Aorta (tissue), 5 donors: Measurements from ENCODE around the gene BCOR. TPM values are rescaled to one million over a fixed set of nuclear protein-coding genes. Genes with fewer than 3 reads are reported as not detected.

Experiments used
- ATAC-seq: fragments of 200-7000 bp; cut with Tn5 transposase; one replicate; pipeline ENCODE4 v1.9.1; 2022; ENCODE audit warnings: moderate library complexity; ENCODE audit not compliant: low FRiP score
- DNase-seq, 2 donors: peaks; one replicate each; pipeline ENCODE4 v3.0.0-alpha.2; 2020
- H3K27ac ChIP-seq, 2 donors: one replicate each; pipeline ENCODE4 v1.5.1; 2013; ENCODE audit warnings: low read length in 2 of 2, mild to moderate bottlenecking in 2 of 2, moderate library complexity in 2 of 2, control low read depth in 1 of 2, inconsistent platforms in 1 of 2, low read depth in 1 of 2
- H3K27me3 ChIP-seq, 2 donors: one replicate each; pipeline ENCODE4 v1.6.1; 2013; ENCODE audit warnings: control low read depth in 1 of 2, low read length in 1 of 2, mild to moderate bottlenecking in 1 of 2, moderate library complexity in 1 of 2; ENCODE audit not compliant: insufficient read depth in 2 of 2, control insufficient read depth in 1 of 2
- H3K36me3 ChIP-seq, 2 donors: one replicate each; pipeline ENCODE4 v1.6.1; 2013; ENCODE audit warnings: control low read depth in 1 of 2, low read length in 1 of 2, mild to moderate bottlenecking in 1 of 2; ENCODE audit not compliant: insufficient read depth in 2 of 2, control insufficient read depth in 1 of 2
- H3K4me1 ChIP-seq, 2 donors: one replicate each; pipeline ENCODE4 v1.6.1; 2013; ENCODE audit warnings: low read length in 2 of 2, control low read depth in 1 of 2, mild to moderate bottlenecking in 1 of 2, moderate library complexity in 1 of 2; ENCODE audit not compliant: insufficient read depth in 2 of 2, control insufficient read depth in 1 of 2
- H3K4me3 ChIP-seq, 2 donors: one replicate each; pipeline ENCODE4 v1.5.1; 2013; ENCODE audit warnings: low read length in 2 of 2, control low read depth in 1 of 2, mild to moderate bottlenecking in 1 of 2
- H3K9me3 ChIP-seq: one replicate; pipeline ENCODE4 v1.6.1; 2013; ENCODE audit warnings: mild to moderate bottlenecking, low read length; ENCODE audit not compliant: control insufficient read depth
- WGBS, 2 donors: extraction: QIAGEN DNeasy Blood & Tissue Kit; methylation state at CpG; one replicate each; pipeline ENCODE4 v1.1.7; 2013; 5-methylcytosine and 5-hydroxymethylcytosine counted together
- intact Hi-C, 2 donors: fragments of 100-400 bp; cut with DNase I; formaldehyde crosslinking; loops; one replicate each; pipeline versions ENCODE4 v1.14.2 to v1.15.0; 2022
- polyA plus RNA-seq, 2 donors: library from polyadenylated mRNA; stranded (reverse); fragments of 200-250 nt; gene quantifications; one replicate each; pipeline ENCODE4 v1.2.3, GENCODE V29; 2013
- total RNA-seq, 2 donors: library from RNA; stranded (reverse); fragmentation: NEBNext Ultra II Directional; extraction: Animal tissue kit (Norgen Biotek cat#: 25700); gene quantifications; one replicate each; pipeline ENCODE4 v1.2.1, GENCODE V29; 2021
- donor health status: healthy with polysubstance abuse.
- donor health status: Bipolar disorder and iron deficiency.
- donor health status: DM: no; HTN: no; CAD: no.
- donor health status: DM: no; HTN: no; CAD: no.
- donor health status: DM: yes; HTN: yes; CAD: no.

Gene BCOR
- total and polyA plus RNA-seq, 4 donors = 8.3 to 46.7 (median 17.4) TPM

GRCh38 chrX:40101430-40101802 is 3.7 kb upstream of the BCOR start:
- no peaks in the 10 kb centered on the region for H3K9me3 ChIP-seq
- peaks cover 0 to 2% of the 10 kb centered on the region in 2 donors for H3K27me3 ChIP-seq
- H3K4me3 ChIP-seq = no peak overlapping the region
- intact Hi-C loops = no loop called here
- H3K36me3 ChIP-seq = no peaks in the 10 kb centered on the region
- no peaks in the 10 kb centered on the region for H3K4me1 ChIP-seq
- DNase-seq (no peak), ATAC-seq (no peak)
- 57 to 93% methylated on average over 9 of the region's 9 CpGs for WGBS, 2 donors
- H3K27ac ChIP-seq = no peak overlapping the region

- Histone ChIP-seq H3K4me1 (no peaks in the 10 kb centered on the region), H3K9me3 (no peaks in the 10 kb centered on the region), H3K27ac (peak overlapping the region in 1 of 2 donors; percentile 41), H3K36me3 (no peaks in the 10 kb centered on the region), H3K4me3 (no peak overlapping the region), H3K27me3 (peaks cover 0 to 2% of the 10 kb centered on the region in 2 donors)
- ATAC-seq (no peak), DNase-seq (no peak)
- intact Hi-C loops = no loop called here
- whole genome bisulfite sequencing, 2 donors = 27 to 49% methylated on average over 31 of the region's 31 CpGs
Observed at GRCh38 chrX:40100537-40101429, 3.0 kb upstream of the BCOR start.

- intact Hi-C loops = no loop called here
- no peaks in the 10 kb centered on the region for H3K4me1 ChIP-seq
- DNase-seq (no peak), ATAC-seq (no peak)
- H3K36me3 ChIP-seq = no peaks in the 10 kb centered on the region
- H3K27me3 ChIP-seq = peaks cover 0 to 2% of the 10 kb centered on the region in 2 donors
- H3K4me3 ChIP-seq = no peak overlapping the region
- H3K9me3 ChIP-seq = no peaks in the 10 kb centered on the region
- 3 to 5% methylated on average over 21 of the region's 21 CpGs for WGBS, 2 donors
- peak overlapping the region in 1 of 2 donors; percentile 47 for H3K27ac ChIP-seq
Observed at GRCh38 chrX:40100141-40100536, 2.4 kb upstream of the BCOR start.

DNA sequence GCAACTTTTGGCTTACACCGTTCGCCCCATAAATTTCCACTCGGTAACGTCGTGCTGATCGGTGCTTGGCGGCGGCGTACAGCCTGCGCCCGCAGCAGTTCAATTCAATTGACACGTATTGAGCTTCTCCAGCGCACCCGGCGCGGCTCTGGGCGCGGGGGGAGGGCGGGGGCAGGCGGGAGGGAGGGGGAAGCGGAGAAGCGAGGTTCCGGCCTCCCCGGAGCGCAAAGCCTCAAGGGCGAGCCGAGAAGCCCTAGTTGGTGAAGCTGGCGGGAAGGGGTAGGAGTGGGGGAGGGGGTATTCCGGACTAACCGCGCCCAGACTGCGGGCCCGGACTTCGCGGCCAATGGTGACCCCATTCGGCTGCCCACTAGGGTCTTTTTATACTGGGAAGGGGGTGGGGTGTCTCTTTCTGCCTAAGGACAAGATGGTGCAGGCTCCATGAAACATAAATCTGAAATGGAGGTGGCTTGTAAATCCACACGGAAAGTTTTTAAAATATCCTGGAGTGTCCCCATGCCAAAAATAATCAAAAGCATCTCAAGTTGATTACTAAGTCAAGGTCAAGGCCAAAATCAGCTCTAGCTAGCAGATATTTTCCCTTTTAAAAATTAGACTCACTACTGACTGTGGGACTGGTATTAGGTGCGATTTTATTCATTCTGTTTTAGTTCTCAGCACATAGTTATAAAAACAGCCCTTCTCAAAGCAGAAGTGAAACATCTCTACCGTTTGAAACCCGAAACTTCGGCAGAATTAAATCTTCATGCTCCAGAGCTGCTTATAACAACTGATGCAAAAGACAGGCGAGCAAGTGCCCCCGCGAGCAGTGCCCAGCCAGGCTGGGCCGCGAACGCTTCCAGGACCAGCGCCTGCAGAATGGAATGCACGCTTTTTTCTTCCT is 1.5 kb upstream of the BCOR start:
- H3K27me3 ChIP-seq = peaks cover 0 to 2% of the 10 kb centered on the region in 2 donors
- no peaks in the 10 kb centered on the region for H3K9me3 ChIP-seq
- intact Hi-C loops = loop anchor here in 1 of 2 donors (5.0 to 10.0 kb wide), 2 partner anchors 85 to 282 kb away; no protein-coding TSS in a partner anchor
- WGBS, 2 donors = 1 to 4% methylated on average over 47 to 49 of the region's 49 CpGs
- no peaks in the 10 kb centered on the region for H3K4me1 ChIP-seq
- H3K36me3 ChIP-seq = no peaks in the 10 kb centered on the region
- peak overlapping the region in 1 of 2 donors; percentile 82 for H3K27ac ChIP-seq
- ATAC-seq (peak; percentile 28), DNase-seq (peak; percentile 70 to 84)
- peak overlapping the region; percentile 55 to 74 for H3K4me3 ChIP-seq

DNA sequence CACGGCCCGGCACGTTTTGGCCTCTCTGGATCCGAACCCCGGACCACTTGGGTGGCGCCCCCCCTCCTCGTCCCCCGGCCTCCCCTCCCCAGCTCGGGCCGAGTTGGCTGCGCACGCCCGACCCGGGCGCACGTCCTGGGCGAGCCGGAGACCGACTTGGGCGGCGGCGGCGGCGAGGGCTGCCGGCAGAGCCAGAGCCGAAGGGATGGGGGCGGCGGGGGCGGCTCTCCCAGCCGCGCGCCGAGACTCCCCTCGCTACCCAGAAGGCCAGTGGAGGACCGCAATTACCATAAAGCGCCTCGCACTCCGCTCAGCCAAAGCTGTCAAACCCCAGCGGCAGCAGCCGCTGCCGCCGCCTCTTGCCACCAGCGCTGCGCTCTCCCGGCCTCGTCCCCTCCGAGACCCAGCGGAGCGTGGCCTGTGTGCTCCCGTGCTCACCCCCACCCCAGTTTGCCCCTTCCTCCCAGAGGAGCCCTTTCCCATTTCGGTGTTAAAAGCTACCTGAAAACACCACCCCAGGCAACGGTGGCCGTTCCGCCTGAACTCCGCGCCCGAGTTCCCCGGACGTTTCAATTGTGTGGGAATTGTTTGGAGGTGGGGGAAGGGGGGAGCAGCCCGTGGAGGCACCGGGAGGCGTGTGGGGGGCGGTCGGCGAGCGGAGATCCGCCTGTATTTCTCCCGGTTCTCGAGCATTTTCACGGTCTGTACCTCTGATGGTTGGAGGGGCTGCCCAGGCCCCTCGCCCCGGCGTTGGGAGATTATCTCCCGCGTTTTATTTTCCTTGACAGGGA is 701 bp upstream of the BCOR start:
- intact Hi-C loops = loop anchor here in 1 of 2 donors (5.0 to 10.0 kb wide), 2 partner anchors 84 to 281 kb away; no protein-coding TSS in a partner anchor
- DNase-seq = peak in 1 of 2 donors; percentile 67
- ATAC-seq = peak; percentile 23
- Histone ChIP-seq H3K4me1 (no peaks in the 10 kb centered on the region), H3K4me3 (peak overlapping the region; percentile 55 to 74), H3K27me3 (peaks cover 0 to 2% of the 10 kb centered on the region in 2 donors), H3K9me3 (no peaks in the 10 kb centered on the region), H3K27ac (peak overlapping the region; percentile 2 to 82), H3K36me3 (no peaks in the 10 kb centered on the region)
- 1 to 7% methylated on average over 63 to 75 of the region's 75 CpGs for WGBS, 2 donors

DNA sequence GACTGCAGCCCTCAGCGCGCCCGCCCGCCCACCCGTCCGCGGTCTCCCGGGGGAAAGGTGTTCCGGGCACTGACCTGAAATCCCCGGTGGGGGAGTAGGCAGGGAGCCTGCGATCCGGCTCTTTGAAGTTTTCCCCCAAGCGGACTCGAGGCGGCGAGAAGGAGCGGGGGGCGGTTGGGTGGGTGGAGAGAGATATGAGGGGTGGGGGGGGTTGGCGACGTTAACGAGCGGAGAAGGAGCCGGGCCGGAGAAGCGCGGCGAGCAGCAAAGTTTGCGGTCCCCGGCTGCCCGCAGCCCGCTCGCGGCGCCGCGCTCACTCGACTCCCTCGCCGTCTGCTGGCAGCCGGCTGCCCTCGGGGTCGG is 636 bp downstream of the BCOR start:
- DNase-seq (no peak), ATAC-seq (no peak)
- Histone ChIP-seq H3K27ac (peak overlapping the region in 1 of 2 donors; percentile 30), H3K4me3 (peak overlapping the region; percentile 55 to 86), H3K27me3 (peaks cover 0 to 2% of the 10 kb centered on the region in 2 donors), H3K9me3 (no peaks in the 10 kb centered on the region), H3K36me3 (no peaks in the 10 kb centered on the region), H3K4me1 (no peaks in the 10 kb centered on the region)
- WGBS, 2 donors = 1 to 8% methylated on average over 14 to 42 of the region's 42 CpGs
- intact Hi-C loops = loop anchor here in 1 of 2 donors (1.0 to 10.0 kb wide), 3 partner anchors 79 to 280 kb away; no protein-coding TSS in a partner anchor

GRCh38 chrX:40096395-40097091 is 1.2 kb downstream of the BCOR start:
- DNase-seq (peak; percentile 72 to 84), ATAC-seq (no peak)

More at GRCh38 chrX:40096395-40097091, 1.2 kb downstream of the BCOR start:
- H3K4me3 ChIP-seq = peak overlapping the region; percentile 55 to 86
- H3K36me3 ChIP-seq = no peaks in the 10 kb centered on the region
- H3K27me3 ChIP-seq = peaks cover 0 to 2% of the 10 kb centered on the region in 2 donors
- 0 to 2% methylated on average over 53 to 66 of the region's 66 CpGs for WGBS, 2 donors
- intact Hi-C loops = loop anchor here in 1 of 2 donors (1.0 to 10.0 kb wide), 3 partner anchors 80 to 279 kb away; no protein-coding TSS in a partner anchor
- no peaks in the 10 kb centered on the region for H3K4me1 ChIP-seq
- H3K9me3 ChIP-seq = no peaks in the 10 kb centered on the region
- peak overlapping the region; percentile 10 to 11 for H3K27ac ChIP-seq
